ENCODE data around the gene CCDC88A. TPM values are rescaled to one million over a fixed set of nuclear protein-coding genes. Genes with fewer than 3 reads are reported as not detected.

Gene CCDC88A
- total RNA-seq, 1 experiment from 2014 or later: 139 TPM

Small RNA genes lying within 50 kb of the gene (small RNA-seq; reads per million reads assigned to genes)
- gene RF00019: 0 reads per million in 2 experiments
- 0 reads per million in 2 experiments for gene RNU6-221P
- 0 reads per million in 2 experiments for gene RNU6-775P

Other genes with a start within 250 kb of the CCDC88A start
- gene CLHC1, start 187.6 kb downstream of the CCDC88A start, total RNA-seq (2014; rRNA removed; shearing (Covaris generic)): 7.1 and 7.9 TPM in 2 replicates
- 2,624 and 2,849 TPM in 2 replicates for gene RPS27A, start 187.2 kb downstream of the CCDC88A start, total RNA-seq (2014; rRNA removed; shearing (Covaris generic))
- 108 and 109 TPM in 2 replicates for gene MTIF2, start 150.6 kb downstream of the CCDC88A start, total RNA-seq (2014; rRNA removed; shearing (Covaris generic))
- gene CFAP36, start 99.9 kb upstream of the CCDC88A start, total RNA-seq (2014; rRNA removed; shearing (Covaris generic)): 20.4 and 25.9 TPM in 2 replicates
- 60.5 and 64.0 TPM in 2 replicates for gene PPP4R3B, start 197.8 kb upstream of the CCDC88A start, total RNA-seq (2014; rRNA removed; shearing (Covaris generic))